DMS153 treated with DMSO at 0.1 percent for 48 hours (cell line): Measurements from ENCODE around the gene CWC25.

ENCODE experiments used
- DNase-seq: peaks from one replicate; lab custom pipeline; 2025; ENCODE audit not compliant: unreplicated experiment; lab: John Stamatoyannopoulos, UW

CWC25 gene

GRCh38 chr17:38853292-38854219 lies 28.4 kb upstream of the CWC25 start, which contains the start of gene RPL23:
Gene RPL23 (minus strand): TSS chr17:38853721. CDS start chr17:38853710, 11 bp downstream.
- DNase-seq = peak; percentile 95

DNA sequence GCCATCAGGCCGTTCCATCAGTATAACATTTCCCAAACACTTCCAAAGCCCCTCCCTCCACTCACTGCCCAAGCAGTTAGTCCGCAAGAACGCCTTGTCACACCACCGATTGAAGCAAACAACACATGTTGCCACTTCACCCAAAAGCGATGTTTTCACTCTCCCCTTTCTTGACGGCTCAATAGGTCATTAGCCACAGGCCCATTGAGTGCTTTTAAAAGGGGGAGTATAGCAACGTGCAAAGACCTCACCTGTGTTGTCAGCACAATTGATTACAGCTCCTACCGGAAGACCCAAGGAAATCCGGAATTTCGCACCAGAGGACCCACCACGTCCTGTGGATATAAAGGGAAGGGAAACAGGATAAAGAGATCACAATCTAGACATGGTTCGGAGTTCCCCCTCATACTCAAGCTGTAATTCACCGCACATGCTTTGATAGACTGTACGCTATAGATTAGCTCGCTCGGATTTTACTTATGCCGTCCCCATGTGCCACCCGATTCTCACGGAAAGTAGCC lies 27.7 kb upstream of the CWC25 start:
- DNase-seq = no peak

DNA sequence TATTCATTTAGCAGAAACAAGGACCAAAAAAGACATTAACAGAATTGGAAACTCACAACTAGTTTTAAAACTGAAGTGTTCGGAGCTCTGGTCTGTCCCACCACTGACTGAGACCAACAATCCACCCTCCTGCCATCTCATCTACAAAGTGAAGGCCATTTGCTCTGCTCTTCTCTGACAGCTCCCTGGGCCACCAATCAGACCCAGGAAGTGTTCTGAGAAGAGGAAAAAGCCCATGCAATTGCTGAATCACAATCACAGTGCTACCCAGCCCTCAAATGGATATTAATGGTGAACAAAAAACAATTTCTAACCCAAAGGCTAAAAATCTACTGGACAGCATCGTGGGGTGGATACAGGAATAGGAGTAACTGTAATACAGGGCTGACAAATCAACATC lies 26.3 kb upstream of the CWC25 start:
- DNase-seq = no peak

DNA sequence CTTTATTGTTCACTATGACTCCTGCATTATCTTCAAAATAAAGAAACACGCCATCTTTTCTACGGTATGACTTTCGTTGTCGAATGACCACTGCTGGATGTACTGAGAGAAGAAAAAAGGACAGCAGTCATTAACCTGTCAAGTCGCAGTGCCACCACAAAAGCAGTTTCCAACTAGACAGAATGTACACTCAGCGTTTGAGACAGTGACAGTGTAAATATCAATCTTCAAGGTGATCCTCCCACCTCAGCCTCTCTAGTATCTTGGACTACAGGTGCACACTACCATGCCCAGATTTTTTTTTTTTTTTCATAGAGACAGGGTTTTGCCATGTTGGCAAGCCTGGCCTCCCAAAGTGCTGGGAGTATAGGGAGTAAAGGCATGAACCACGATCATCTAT lies 25.3 kb upstream of the CWC25 start:
- DNase-seq = no peak

- DNase-seq = no peak
These were observed 24.0 kb upstream of the CWC25 start for GRCh38 chr17:38848939-38849605.

DNA sequence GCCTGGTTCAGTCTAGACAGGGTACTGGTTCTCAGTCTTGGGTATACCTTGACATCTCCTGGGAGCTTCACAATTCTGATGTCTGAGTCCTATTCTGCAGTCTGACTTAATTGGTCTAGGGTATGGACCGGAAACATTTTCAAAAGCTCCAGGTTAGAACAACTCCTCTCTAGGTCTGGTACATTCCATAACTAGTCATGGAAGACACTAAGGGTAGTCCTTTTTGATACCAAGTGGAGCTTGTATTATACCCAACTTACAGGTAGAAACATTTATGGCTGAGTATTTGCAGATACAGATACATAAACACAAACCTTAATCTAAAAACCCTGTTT lies 23.4 kb upstream of the CWC25 start:
- DNase-seq = no peak

- DNase-seq = no peak
These were observed 19.2 kb upstream of the CWC25 start for GRCh38 chr17:38844261-38844757.

DNA sequence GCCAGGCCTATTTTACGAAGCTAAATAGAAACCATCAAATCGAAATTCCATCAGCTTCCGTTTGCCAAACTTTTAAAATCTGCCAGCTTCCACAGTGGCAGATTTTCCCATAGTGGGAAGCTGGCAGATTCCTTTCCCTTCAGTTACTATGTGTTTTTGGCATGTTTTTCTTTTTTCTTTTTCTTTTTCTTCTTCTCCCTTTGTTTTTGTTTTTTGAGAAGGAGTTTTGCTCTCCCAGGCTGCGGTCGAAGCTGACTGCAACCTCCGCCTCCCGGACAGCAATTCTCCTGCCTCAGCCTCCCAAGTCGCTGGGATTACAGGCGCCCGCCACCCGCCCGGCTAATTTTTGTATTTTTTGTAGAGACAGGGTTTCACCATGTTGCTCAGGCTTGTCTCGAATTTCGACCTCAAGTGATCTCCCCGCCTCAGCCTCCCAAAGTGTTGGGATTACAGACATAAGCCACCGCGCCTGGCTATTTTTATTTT lies 684 bp upstream of the CWC25 start:
- no peak for DNase-seq

- no peak for DNase-seq
These were observed 9.4 kb downstream of the CWC25 start for GRCh38 chr17:38815576-38816193.

- DNase-seq = no peak
These were observed 15.3 kb downstream of the CWC25 start for GRCh38 chr17:38809828-38810227.

- DNase-seq = no peak
These were observed 24.8 kb downstream of the CWC25 start for GRCh38 chr17:38800237-38800760.

- DNase-seq = peak; percentile 96
These were observed 25.5 kb downstream of the CWC25 start, which contains the start of gene PIP4K2B for GRCh38 chr17:38799501-38800236. Gene PIP4K2B (minus strand): TSS chr17:38799556. CDS start chr17:38799424, 132 bp downstream.

- no peak for DNase-seq
These were observed 26.3 kb downstream of the CWC25 start for GRCh38 chr17:38798614-38799500.

GRCh38 chr17:38797828-38798227 lies 27.3 kb downstream of the CWC25 start:
- no peak for DNase-seq

- DNase-seq = no peak
These were observed 28.0 kb downstream of the CWC25 start for GRCh38 chr17:38797158-38797490.

DNA sequence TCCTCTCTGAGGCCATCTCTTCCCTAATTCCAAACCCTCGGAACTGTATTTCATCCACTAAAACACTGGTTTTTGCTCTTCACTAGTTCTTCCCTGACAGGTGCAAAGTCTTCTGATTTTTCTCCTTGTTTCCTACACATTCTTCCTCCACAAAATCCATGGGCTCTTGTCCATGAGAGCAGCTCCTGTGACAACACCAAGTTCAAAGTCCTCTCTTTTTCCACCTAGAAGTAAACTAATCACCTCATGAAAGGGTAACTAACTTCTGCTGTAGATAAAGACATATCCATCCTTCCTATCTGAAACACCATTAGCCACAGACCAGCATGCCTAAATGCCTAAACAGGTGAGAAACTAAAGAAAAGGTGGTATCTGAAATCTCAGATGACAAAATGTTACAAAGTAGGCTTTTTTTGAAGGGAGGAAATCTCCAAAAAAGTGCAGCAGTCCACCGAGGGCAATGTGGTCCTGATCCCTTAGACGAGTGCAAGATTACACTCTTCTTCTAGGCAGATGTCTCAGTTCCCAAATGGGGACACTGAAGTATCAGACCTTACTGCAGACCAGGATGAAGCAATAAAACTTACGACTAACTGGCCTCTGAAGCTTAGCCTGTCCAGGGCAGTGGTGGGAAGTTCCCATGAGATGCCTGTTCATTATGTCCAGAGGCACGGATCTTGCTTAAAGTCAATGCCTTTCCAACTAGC lies 28.5 kb downstream of the CWC25 start:
- no peak for DNase-seq

DNA sequence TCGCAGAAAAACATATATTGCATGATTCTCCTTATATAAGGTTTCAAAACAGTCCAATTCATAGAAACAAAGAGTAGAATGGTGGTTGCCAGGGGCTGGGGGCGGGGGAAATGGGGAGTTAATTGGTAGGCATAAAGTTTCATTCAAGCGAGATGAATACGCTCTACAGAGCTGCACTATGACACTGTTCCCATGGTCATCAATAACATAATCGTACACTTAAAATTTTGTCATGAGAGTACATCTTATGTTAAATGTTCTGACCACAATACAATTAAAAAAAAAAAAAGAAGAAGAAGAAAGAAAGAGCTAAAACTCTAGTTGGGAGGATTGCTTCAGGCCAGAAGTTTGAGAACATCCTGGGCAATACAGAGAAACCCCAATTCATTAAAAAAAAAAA lies 30.9 kb downstream of the CWC25 start:
- no peak for DNase-seq

DNA sequence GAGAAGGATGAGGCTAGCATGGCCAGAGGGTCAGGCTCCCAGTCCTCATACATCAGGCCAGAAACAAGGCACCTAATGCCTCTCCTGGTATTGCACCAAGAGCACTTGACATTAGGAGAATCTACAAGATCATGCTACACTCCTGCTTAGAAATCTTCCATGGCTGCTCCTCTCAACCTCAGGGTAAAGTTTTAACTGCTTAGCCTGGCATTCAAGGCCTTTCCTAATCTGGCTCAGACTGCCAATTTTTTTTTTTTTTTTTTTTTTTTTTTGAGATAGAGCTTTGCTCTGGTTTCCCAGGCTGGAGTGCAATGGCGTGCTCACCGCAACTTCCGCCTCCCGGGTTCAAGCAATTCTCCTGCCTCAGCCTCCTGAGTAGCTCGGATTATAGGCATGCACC lies 34.0 kb downstream of the CWC25 start:
- no peak for DNase-seq
